ENCODE results near the gene MUC6. TPM values are rescaled to one million over a fixed set of nuclear protein-coding genes. Genes with fewer than 3 reads are reported as not detected.
"Not testable (repeated sequence)": the region's sequence is repeated elsewhere in the genome, so short reads cannot be mapped to it uniquely, and the experiment has no call there.

The MUC6 gene
- total RNA-seq, 1 donor from 2014 or later: not detected

DNA sequence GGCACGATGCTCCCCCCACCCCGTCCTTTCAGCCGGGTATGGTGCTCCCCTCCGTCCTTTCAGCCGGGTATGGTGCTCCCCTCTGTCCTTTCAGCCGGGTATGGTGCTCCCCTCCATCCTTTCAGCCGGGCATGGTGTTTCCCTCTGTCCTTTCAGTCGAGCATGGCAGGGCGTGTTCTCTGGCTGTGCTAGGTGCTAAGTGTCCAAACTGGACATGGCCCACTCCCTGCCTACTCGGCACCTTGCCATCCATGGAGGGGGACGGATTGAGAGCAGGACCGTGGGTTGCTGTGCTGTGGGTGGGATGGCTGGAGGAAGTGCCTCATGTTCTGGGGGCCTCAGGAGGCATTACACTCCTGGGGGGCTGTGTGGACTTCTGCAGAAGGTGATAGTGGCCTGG, 45.5 kb downstream of the MUC6 start:
- DNase-seq (ENCODE audit: extremely low read depth, low read depth, low spot score): no peak

DNA sequence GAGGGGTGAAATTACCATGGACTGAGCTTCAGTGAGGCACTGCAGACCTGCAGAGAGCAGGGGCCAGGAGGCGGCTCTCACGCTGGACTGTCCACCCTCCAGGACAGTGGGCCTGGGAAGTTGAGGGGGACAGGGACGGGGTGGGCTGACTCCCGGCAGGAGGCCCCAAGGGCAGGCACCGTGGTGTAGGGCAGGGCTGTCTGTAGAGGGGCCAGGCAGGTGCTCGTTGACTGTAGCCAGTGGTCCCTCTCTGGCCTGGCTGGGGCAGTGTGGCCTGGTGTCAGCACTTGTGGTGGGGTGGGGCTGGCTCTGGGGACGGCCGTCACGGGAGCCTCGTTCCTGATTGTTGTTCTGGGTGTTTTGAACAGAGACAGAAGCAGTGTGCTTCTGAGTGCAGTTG, 46.4 kb downstream of the MUC6 start:
- no peak for DNase-seq (ENCODE audit: extremely low read depth, low read depth, low spot score)

GRCh38 chr11:987671-988070, 48.8 kb downstream of the MUC6 start:
- DNase-seq (ENCODE audit: extremely low read depth, low read depth, low spot score): no peak

DNA sequence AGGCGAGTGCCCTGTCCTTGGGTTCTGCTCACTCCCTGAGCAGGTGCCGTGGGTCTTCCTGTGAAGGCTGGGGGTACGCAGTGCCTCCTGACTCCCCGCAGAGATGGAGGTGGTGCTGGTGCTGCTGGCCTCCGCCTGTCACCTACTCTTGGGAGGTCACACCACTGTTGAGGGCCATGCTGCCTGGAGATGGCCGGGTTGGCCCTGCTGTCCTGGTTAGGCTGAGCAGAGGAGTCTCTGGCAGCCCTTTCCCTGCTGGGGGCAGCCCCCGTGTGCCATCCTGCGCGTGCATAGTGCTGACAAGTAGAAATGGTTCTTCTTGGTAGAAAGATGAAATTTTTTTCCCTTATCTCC, 49.6 kb downstream of the MUC6 start:
- no peak for DNase-seq (ENCODE audit: extremely low read depth, low read depth, low spot score)

- DNase-seq (ENCODE audit: extremely low read depth, low read depth, low spot score): no peak
Observed at GRCh38 chr11:986270-986951, 50.1 kb downstream of the MUC6 start.

- DNase-seq (ENCODE audit: extremely low read depth, low read depth, low spot score): no peak
Observed at GRCh38 chr11:985848-986247, 50.7 kb downstream of the MUC6 start.

GRCh38 chr11:985406-985805, 51.1 kb downstream of the MUC6 start:
- no peak for DNase-seq (ENCODE audit: extremely low read depth, low read depth, low spot score)

GRCh38 chr11:984546-984945, 52.0 kb downstream of the MUC6 start:
- DNase-seq (ENCODE audit: extremely low read depth, low read depth, low spot score): no peak

- DNase-seq (ENCODE audit: extremely low read depth, low read depth, low spot score): no peak
Observed at GRCh38 chr11:981764-982163, 54.8 kb downstream of the MUC6 start.

GRCh38 chr11:980438-981357, 55.8 kb downstream of the MUC6 start:
- DNase-seq (ENCODE audit: extremely low read depth, low read depth, low spot score): no peak

- no peak for DNase-seq (ENCODE audit: extremely low read depth, low read depth, low spot score)
Observed at GRCh38 chr11:978781-979180, 57.7 kb downstream of the MUC6 start.

DNA sequence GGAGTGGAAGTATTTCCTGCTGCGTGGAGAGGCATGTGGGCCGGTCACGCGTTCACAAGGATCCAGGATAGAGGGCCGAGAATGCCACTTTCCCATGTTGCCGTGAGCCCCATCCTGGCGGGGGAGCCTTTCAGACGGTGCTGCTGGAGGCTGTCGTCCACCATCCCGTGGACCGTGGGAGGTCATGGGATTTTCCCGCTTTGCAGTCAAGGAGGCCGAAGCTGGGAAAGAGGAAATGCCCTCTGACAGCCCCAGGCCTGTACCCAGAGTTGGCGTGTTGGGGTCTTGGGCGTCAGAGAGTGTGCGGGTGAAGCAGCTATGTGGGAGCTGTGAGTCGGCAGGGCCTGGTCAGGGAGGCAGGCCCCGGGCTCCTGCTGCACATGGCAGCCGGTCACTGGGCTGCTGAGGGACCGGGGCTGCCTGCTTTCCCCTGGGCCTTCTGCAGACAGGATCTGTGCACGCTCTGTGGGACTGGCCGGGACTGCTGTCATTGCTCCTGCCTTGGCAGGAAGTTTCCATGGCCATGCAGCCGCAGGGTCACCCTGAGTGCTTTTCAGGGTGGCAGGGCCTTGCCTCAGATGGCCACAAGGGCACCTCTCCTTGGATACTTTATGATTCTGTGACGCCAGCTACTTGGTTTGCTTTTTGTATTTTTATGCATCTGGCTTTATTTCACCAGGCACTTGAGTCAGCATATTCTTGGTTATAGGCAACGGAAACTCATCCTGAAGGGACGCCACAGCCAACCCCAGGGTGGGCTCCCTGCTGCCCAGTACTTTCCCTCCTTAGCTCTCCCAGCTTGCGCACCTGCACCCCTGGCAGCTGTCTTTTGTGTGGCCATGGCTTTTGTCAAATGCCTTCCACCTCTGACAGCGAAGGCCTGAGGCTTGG, 58.4 kb downstream of the MUC6 start:
- DNase-seq (ENCODE audit: extremely low read depth, low read depth, low spot score): no peak

GRCh38 chr11:976431-977160, 59.9 kb downstream of the MUC6 start:
- no peak for DNase-seq (ENCODE audit: extremely low read depth, low read depth, low spot score)

DNA sequence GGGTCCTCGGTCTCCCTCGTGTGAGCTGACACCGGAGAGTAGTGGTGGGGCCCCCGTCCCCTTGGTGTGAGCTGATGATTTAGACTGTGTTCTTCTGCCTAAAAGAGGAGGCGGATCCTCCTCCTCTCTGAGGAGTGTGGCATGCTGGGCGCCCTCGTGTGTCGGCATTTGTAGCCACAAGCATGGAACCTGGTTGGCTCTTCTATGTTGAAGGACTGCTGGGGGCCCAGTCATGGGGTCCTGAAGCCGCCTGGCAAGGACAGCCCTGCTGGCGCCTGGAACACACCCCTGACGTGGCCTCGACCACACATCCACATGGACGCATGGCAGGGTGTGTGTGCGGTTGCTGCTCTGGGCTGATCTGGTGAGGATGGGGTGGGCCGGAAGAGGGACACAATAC, 60.7 kb downstream of the MUC6 start:
- DNase-seq (ENCODE audit: extremely low read depth, low read depth, low spot score): no peak

DNA sequence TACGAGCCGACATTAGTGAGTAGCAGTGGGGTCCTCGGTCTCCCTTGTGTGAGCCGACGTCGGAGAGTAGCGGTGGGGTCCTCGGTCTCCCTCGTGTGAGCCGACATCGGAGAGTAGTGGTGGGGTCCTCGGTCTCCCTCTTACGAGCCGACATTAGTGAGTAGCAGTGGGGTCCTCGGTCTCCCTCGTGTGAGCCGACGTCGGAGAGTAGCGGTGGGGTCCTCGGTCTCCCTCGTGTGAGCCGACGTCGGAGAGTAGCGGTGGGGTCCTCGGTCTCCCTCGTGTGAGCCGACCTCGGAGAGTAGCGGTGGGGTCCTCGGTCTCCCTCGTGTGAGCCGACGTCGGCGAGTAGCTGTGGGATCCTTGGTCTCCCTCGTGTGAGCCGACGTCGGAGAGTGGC, 61.1 kb downstream of the MUC6 start:
- not testable (repeated sequence) for DNase-seq (ENCODE audit: extremely low read depth, low read depth, low spot score)

- no peak for DNase-seq (ENCODE audit: extremely low read depth, low read depth, low spot score)
Observed at GRCh38 chr11:973237-973636, 63.3 kb downstream of the MUC6 start.

GRCh38 chr11:972523-973211, 63.9 kb downstream of the MUC6 start:
- no peak for DNase-seq (ENCODE audit: extremely low read depth, low read depth, low spot score)

GRCh38 chr11:971731-972365, 64.7 kb downstream of the MUC6 start:
- DNase-seq (ENCODE audit: extremely low read depth, low read depth, low spot score): no peak

GRCh38 chr11:971092-971690, 65.3 kb downstream of the MUC6 start:
- no peak for DNase-seq (ENCODE audit: extremely low read depth, low read depth, low spot score)
